HepG2 (cell line): ENCODE results near the gene LRRC8E. TPM values are rescaled to one million over a fixed set of nuclear protein-coding genes. Genes with fewer than 3 reads are reported as not detected.

Source experiments
- GABPB1 ChIP-seq: IDR thresholded peaks from 2 replicates; pipeline ENCODE4 v1.6.1; 2016; ENCODE audit warnings: mild to moderate bottlenecking, missing genetic modification reagents, moderate library complexity, missing compliant biosample characterization
- GLMP ChIP-seq: sonication (generic); formaldehyde crosslinking; IDR thresholded peaks from 2 replicates; pipeline ENCODE4 v1.9.0; 2021; ENCODE audit warnings: missing genetic modification reagents, mild to moderate bottlenecking, borderline replicate concordance
- HDAC2 ChIP-seq: sonication (generic); formaldehyde crosslinking; IDR thresholded peaks from 2 replicates; pipeline ENCODE4 v1.4.0; 2020; ENCODE audit warnings: missing genetic modification reagents
- HOXA5 ChIP-seq: sonication (generic); formaldehyde crosslinking; IDR thresholded peaks from 2 replicates; pipeline ENCODE4 v1.4.0; 2020; ENCODE audit warnings: missing genetic modification reagents
- KLF13 ChIP-seq: sonication (generic); formaldehyde crosslinking; IDR thresholded peaks from 2 replicates; pipeline ENCODE4 v1.4.0; 2020; ENCODE audit warnings: mild to moderate bottlenecking, missing genetic modification reagents
- MED8 ChIP-seq: sonication (generic); formaldehyde crosslinking; IDR thresholded peaks from 2 replicates; pipeline ENCODE4 v1.8.1; 2023; ENCODE audit warnings: mild to moderate bottlenecking, missing genetic modification reagents; ENCODE audit not compliant: insufficient replicate concordance
- MXD3 ChIP-seq: IDR thresholded peaks from 2 replicates; pipeline ENCODE4 v1.6.1; 2016; ENCODE audit warnings: mild to moderate bottlenecking, missing biosample characterization, missing genetic modification reagents
- NR1H2 ChIP-seq: sonication (generic); formaldehyde crosslinking; IDR thresholded peaks from 2 replicates; pipeline ENCODE4 v1.8.1; 2022; ENCODE audit warnings: low read depth, missing genetic modification reagents, borderline replicate concordance
- ONECUT2 ChIP-seq: sonication (generic); formaldehyde crosslinking; IDR thresholded peaks from 2 replicates; pipeline ENCODE4 v1.4.0; 2020; ENCODE audit warnings: missing genetic modification reagents
- PRDM15 ChIP-seq: sonication (generic); formaldehyde crosslinking; IDR thresholded peaks from 2 replicates; pipeline ENCODE4 v1.4.0; 2020; ENCODE audit warnings: missing genetic modification reagents
- SP2 ChIP-seq: sonication (generic); formaldehyde crosslinking; IDR thresholded peaks from 2 replicates; pipeline ENCODE4 v1.5.1; 2020; ENCODE audit warnings: mild to moderate bottlenecking, missing genetic modification reagents
- TP53 ChIP-seq: sonication (generic); formaldehyde crosslinking; conservative IDR thresholded peaks from 2 replicates; pipeline ENCODE4 v1.4.0; 2020; ENCODE audit warnings: missing genetic modification reagents
- YEATS4 ChIP-seq: sonication (generic); formaldehyde crosslinking; IDR thresholded peaks from 2 replicates; pipeline ENCODE4 v1.4.0; 2020; ENCODE audit warnings: missing genetic modification reagents, borderline replicate concordance
- ZNF281 ChIP-seq: sonication (generic); formaldehyde crosslinking; IDR thresholded peaks from 2 replicates; pipeline ENCODE4 v1.4.0; 2020; ENCODE audit warnings: missing genetic modification reagents, borderline replicate concordance
- ZNF34 ChIP-seq: sonication (generic); formaldehyde crosslinking; IDR thresholded peaks from 2 replicates; pipeline ENCODE4 v1.4.0; 2020; ENCODE audit warnings: mild to moderate bottlenecking, missing genetic modification reagents, borderline replicate concordance
- ZNF644 ChIP-seq: IDR thresholded peaks from 2 replicates; pipeline ENCODE4 v1.6.1; 2016; ENCODE audit warnings: low read depth
- ZNF761 ChIP-seq: sonication (generic); formaldehyde crosslinking; conservative IDR thresholded peaks from 2 replicates; pipeline ENCODE4 v1.4.0; 2020; ENCODE audit warnings: mild to moderate bottlenecking, missing genetic modification reagents
- ZNF800 ChIP-seq: sonication (generic); formaldehyde crosslinking; IDR thresholded peaks from 2 replicates; pipeline ENCODE4 v1.4.0; 2020; ENCODE audit warnings: missing genetic modification reagents
- ZNF891 ChIP-seq: sonication (generic); formaldehyde crosslinking; IDR thresholded peaks from 2 replicates; pipeline ENCODE4 v1.5.0; 2020; ENCODE audit warnings: mild to moderate bottlenecking, missing genetic modification reagents
- polyA plus RNA-seq, 8 experiments: library from polyadenylated mRNA; depleted of rRNA in 3 of 8; stranded (reverse) in 7 of 8; unstranded in 1 of 8; fragments of >200 nt; fragmentation: Illumina TruSeq in 4 of 8; extraction: Trizol in 4 of 8; gene quantifications; 2 replicates each; pipeline versions ENCODE4 v1.2.1 to v1.2.3, GENCODE V29; 2011 to 2016; ENCODE audit warnings: low read depth in 4 of 8, missing spikeins in 1 of 8, mixed read lengths in 1 of 8; ENCODE audit not compliant: insufficient read depth in 1 of 8
- total RNA-seq, 5 experiments: library from RNA; depleted of rRNA; stranded (reverse); fragments of >200 nt; fragmentation: Illumina TruSeq; extraction: Trizol; gene quantifications; 2 replicates each; pipeline ENCODE4 v1.2.3, GENCODE V29; 2016; ENCODE audit warnings: low read depth in 1 of 5

The LRRC8E gene
- total and polyA plus RNA-seq, 2 of the 13 experiments (the other 11 are each of a cell fraction or from before 2014, with no cell fraction given), result 8.0 to 10.3 TPM

GRCh38 chr19:7887408-7888144 lies 734 bp upstream of the LRRC8E start (continued):
- TF ChIP-seq NR1H2 (CRISPR knock-in tag) (no peak), ZNF761 (CRISPR knock-in tag) (0 out of 2 replicates have a peak, but pooled peaks have one; percentile 7), SP2 (CRISPR knock-in tag) (no peak), HOXA5 (CRISPR knock-in tag) (no peak), PRDM15 (CRISPR knock-in tag) (no peak), ONECUT2 (no peak), MED8 (CRISPR knock-in tag) (no peak), ZNF800 (CRISPR knock-in tag) (0 out of 2 replicates have a peak, but pooled peaks have one; percentile 28), HDAC2 (CRISPR knock-in tag) (peak; percentile 15; the same call in 1 of the 2 replicates), GLMP (CRISPR knock-in tag) (no peak), KLF13 (CRISPR knock-in tag) (no peak), MXD3 (CRISPR knock-in tag) (no peak), YEATS4 (CRISPR knock-in tag) (peak; percentile 39; the same call in 1 of the 2 replicates), ZNF891 (no peak), ZNF34 (CRISPR knock-in tag) (no peak), ZNF644 (no peak), ZNF281 (CRISPR knock-in tag) (0 out of 2 replicates have a peak, but pooled peaks have one; percentile 61), GABPB1 (peak; percentile 48; the same call in 1 of the 2 replicates), TP53 (CRISPR knock-in tag) (no peak)
